ENCODE data around the gene FBLN1. TPM values are rescaled to one million over a fixed set of nuclear protein-coding genes. Genes with fewer than 3 reads are reported as not detected.
A peak's percentile ranks its signal among the peaks of the same experiment; 100 is the strongest.
"Not testable (repeated sequence)": the region's sequence is repeated elsewhere in the genome, so short reads cannot be mapped to it uniquely, and the experiment has no call there.

FBLN1 gene
- total RNA-seq, 1 donor from 2014 or later: 271 TPM

DNA sequence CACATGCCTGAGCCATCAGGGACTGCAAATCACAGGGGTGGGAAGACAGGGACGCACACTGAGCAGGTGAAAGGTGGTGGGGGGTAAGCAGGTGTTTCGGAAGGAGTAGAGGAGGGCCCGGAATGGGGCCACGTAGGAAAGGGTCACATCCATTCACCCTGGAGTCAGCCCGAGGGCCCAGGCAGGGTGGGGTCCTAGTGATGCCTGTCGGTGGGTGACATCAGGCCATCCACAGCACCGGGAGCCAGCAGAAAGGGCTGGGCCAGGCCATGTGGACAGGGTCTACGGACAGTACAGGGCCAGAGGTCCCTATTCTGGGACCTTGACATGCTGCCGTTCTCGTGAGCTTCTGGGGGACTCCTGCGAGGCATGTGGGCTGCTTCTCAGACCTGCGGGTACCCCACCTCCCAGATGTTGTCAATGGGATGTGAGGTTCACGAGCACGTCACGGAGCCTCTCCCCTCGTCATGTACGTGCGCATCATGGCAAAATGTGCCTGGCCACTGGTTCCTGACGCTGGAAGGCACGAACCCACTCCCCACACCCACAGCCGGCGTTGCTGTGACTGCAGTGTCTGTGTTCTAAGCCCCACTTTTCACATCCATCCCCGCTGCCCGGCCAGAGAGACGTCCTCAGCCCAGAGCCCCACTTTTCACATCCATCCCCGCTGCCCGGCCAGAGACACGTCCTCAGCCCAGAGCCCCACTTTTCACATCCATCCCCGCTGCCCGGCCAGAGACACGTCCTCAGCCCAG is 84.1 kb downstream of the FBLN1 start:
- H3K27ac Mint-ChIP-seq: no peak overlapping the region
- H3K9me3 Mint-ChIP-seq: no peaks in the 10 kb centered on the region
- peaks cover 16% of the 10 kb centered on the region for H3K4me1 Mint-ChIP-seq (ENCODE audit: unreplicated experiment)
- TF ChIP-seq, protein P1, sequence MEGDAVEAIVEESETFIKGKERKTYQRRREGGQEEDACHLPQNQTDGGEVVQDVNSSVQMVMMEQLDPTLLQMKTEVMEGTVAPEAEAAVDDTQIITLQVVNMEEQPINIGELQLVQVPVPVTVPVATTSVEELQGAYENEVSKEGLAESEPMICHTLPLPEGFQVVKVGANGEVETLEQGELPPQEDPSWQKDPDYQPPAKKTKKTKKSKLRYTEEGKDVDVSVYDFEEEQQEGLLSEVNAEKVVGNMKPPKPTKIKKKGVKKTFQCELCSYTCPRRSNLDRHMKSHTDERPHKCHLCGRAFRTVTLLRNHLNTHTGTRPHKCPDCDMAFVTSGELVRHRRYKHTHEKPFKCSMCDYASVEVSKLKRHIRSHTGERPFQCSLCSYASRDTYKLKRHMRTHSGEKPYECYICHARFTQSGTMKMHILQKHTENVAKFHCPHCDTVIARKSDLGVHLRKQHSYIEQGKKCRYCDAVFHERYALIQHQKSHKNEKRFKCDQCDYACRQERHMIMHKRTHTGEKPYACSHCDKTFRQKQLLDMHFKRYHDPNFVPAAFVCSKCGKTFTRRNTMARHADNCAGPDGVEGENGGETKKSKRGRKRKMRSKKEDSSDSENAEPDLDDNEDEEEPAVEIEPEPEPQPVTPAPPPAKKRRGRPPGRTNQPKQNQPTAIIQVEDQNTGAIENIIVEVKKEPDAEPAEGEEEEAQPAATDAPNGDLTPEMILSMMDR (conservative IDR thresholded peaks at IDR 0.05): no peak
- H3K4me3 Mint-ChIP-seq: no peak overlapping the region
- peaks cover 5% of the 10 kb centered on the region for H3K27me3 Mint-ChIP-seq
- DNase-seq (ENCODE audit: extremely low spot score, unreplicated experiment): no peak
- no peaks in the 10 kb centered on the region for H3K36me3 Mint-ChIP-seq

DNA sequence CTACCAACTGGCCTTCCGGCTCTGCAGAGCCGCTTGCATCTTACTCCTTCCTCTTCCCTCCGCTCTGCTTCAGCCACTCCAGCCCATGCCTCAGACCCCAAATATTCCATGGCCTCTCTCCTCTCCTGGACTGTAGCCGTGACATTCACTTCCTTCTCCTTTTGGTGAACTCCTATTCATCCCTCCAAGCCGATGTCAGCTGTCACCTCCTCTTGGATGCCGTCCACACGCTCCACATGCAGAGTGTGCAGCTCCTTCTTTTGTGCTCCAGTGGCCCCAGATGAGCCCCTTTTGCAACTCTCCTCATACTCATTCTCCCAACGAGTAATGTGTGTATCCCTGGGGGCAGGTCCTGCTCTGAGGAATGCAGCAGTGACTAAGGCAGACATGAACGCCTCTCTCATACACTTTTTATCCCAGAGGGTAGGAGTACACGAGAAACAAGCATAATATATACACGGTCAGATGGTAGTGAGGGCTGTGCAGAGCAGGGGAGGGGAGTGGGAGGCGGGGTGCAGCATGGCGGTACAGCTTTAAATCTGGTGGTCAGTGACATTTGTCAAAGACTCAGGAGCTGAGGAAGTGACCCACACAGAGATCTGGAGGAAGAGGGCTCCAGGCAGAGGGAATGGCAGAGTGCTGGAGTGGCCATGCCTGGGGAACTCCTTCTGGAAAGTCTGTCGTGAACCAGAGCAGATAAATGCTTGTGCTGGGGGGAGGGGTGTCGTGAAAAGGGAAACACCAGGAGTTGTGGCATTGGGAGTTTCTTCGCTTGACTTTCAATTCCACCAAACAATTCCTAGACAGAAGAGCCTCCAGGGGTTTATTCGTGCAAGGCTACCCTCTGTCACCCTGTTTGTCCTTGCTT is 85.2 kb downstream of the FBLN1 start:
- peak overlapping the region; percentile 38 for H3K27ac Mint-ChIP-seq
- DNase-seq (ENCODE audit: extremely low spot score, unreplicated experiment): no peak
- no peaks in the 10 kb centered on the region for H3K9me3 Mint-ChIP-seq
- H3K4me3 Mint-ChIP-seq: peak overlapping the region; percentile 21
- peaks cover 5% of the 10 kb centered on the region for H3K27me3 Mint-ChIP-seq
- H3K4me1 Mint-ChIP-seq (ENCODE audit: unreplicated experiment): peaks cover 16% of the 10 kb centered on the region
- TF ChIP-seq, protein P1 (conservative IDR thresholded peaks at IDR 0.05): no peak
- H3K36me3 Mint-ChIP-seq: peaks cover 3% of the 10 kb centered on the region

DNA sequence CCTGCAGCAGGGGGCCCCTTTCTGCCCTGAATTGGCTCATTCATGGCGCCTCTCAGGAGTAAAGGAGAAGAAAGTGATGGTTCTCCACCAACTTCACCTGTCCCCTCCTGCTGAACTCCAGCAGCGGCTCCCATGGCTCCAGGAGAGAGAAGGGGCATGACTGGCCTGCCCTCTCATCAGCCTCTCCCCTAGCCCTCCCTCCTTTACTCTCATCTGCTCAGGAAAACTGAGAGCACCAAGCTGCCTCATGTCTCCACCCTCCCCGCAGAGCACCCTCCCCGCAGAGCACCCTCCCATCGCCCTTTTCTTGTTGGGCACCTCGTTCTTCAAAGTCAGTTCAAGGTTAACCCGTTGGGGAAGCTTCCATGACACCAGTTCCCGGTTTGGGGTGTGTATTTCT is 86.9 kb downstream of the FBLN1 start:
- H3K4me3 Mint-ChIP-seq: no peak overlapping the region
- DNase-seq (ENCODE audit: extremely low spot score, unreplicated experiment): no peak
- peaks cover 16% of the 10 kb centered on the region for H3K4me1 Mint-ChIP-seq (ENCODE audit: unreplicated experiment)
- no peaks in the 10 kb centered on the region for H3K9me3 Mint-ChIP-seq
- H3K27ac Mint-ChIP-seq: no peak overlapping the region
- TF ChIP-seq, protein P1 (conservative IDR thresholded peaks at IDR 0.05): no peak
- H3K27me3 Mint-ChIP-seq: peaks cover 5% of the 10 kb centered on the region
- H3K36me3 Mint-ChIP-seq: peaks cover 4% of the 10 kb centered on the region

DNA sequence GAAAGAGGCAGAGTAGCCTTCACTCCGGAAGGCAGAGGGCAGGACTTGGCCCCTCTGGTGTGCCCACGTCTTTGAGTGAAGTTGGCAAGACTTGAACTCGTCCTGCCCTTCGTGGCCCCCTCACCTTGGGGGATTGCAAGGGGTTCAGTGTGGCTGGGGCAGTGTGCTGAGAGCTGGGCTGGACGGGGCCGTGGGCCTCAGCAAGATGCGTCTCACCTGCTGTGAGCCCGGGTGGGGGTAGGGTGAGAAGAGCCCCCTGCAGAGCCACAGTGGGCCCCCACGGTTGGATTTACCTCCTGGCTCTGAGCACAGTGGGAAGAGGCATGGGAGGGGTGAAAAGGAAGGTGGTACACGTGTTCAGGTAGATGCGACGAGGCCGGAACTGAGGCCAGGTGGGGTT is 87.6 kb downstream of the FBLN1 start:
- Mint-ChIP-seq H3K4me3 (no peak overlapping the region), H3K27me3 (peaks cover 5% of the 10 kb centered on the region), H3K36me3 (peaks cover 4% of the 10 kb centered on the region), H3K9me3 (no peaks in the 10 kb centered on the region), H3K27ac (no peak overlapping the region), H3K4me1 (ENCODE audit: unreplicated experiment) (peaks cover 12% of the 10 kb centered on the region)
- no peak for DNase-seq (ENCODE audit: extremely low spot score, unreplicated experiment)
- TF ChIP-seq, protein P1 (conservative IDR thresholded peaks at IDR 0.05): no peak

DNA sequence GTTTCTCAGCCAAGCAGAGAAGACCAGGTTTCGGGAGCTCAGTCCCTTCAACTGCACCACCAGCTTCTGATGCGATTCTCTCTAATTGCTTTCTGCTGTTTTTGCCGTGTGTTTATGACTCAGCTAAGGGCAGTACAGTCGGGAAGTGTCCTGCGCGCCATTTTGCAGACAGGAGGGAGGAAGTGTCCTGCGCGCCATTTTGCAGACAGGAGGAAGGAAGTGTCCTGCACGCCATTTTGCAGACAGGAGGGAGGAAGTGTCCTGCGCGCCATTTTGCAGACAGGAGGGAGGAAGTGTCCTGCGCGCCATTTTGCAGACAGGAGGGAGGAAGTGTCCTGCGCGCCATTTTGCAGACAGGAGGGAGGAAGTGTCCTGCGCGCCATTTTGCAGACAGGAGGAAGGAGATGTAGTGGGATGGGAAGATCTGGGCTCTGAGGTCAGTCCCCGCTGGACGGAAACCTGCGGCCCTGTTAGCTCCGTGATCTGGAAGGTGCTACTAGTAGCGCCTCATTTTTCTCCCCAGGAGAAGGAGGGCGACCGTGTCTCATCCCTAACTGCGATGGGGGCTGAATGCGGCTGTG is 89.0 kb downstream of the FBLN1 start:
- not testable (repeated sequence) for H3K9me3 Mint-ChIP-seq; H3K4me3 Mint-ChIP-seq; H3K27me3 Mint-ChIP-seq; DNase-seq (ENCODE audit: extremely low spot score, unreplicated experiment); H3K27ac Mint-ChIP-seq; H3K36me3 Mint-ChIP-seq
- peaks cover 12% of the 10 kb centered on the region for H3K4me1 Mint-ChIP-seq (ENCODE audit: unreplicated experiment)

All from type B pancreatic cell (in vitro differentiated cells).